ENCODE results near the gene ZNF205. TPM values are rescaled to one million over a fixed set of nuclear protein-coding genes. Genes with fewer than 3 reads are reported as not detected.

The ZNF205 gene
- total and polyA plus RNA-seq, 2 of the 8 experiments (the other 6 are each of a cell fraction or from before 2014, with no cell fraction given): 19.1 to 19.9 TPM

- Histone ChIP-seq H2BK20ac (ENCODE audit: low read length) (no peak overlapping the region), H4K20me1 (replicated peaks in 1 of 2; ENCODE audit: control insufficient read depth in 1 of 2, insufficient read depth in 2 of 2, low read length in 2 of 2) (peaks cover 10 to 29% of the 10 kb centered on the region in 2 experiments), H2AFZ (ENCODE audit: low read length) (no peak overlapping the region), H3K4ac (replicated peaks; ENCODE audit: insufficient read length, low read depth, low read length) (no peak overlapping the region), H3K14ac (ENCODE audit: insufficient read length) (no peak overlapping the region), H3K27me3 (replicated peaks in 1 of 4; ENCODE audit: control insufficient read depth in 3 of 4, extremely low read depth in 1 of 4, insufficient read depth in 3 of 4, low read length in 3 of 4) (no peaks in the 10 kb centered on the region), H2BK12ac (ENCODE audit: low read depth, low read length) (no peak overlapping the region), H3K4me3 (ENCODE audit: extremely low read depth in 1 of 4, insufficient read depth in 2 of 4, low read depth in 3 of 4, low read length in 4 of 4) (no peak overlapping the region), H3K23me2 (ENCODE audit: low read depth, low read length) (peaks cover 8% of the 10 kb centered on the region), H2BK5ac (ENCODE audit: low read depth, low read length) (no peak overlapping the region), H2BK120ac (replicated peaks; ENCODE audit: low read depth, low read length) (no peak overlapping the region), H3K56ac (replicated peaks; ENCODE audit: insufficient read length, low read depth, low read length) (no peak overlapping the region), H3K9me3 (ENCODE audit: insufficient read depth in 2 of 2, low read depth in 1 of 2, low read length in 1 of 2) (no peaks in the 10 kb centered on the region), H3K79me2 (ENCODE audit: control insufficient read depth in 1 of 2, insufficient read depth in 2 of 2, low read length in 2 of 2) (peaks cover 10 to 58% of the 10 kb centered on the region in 2 experiments; a peak in 3 of 4 replicates), H3K36me3 (ENCODE audit: control insufficient read depth in 2 of 4, insufficient read depth in 4 of 4, low read length in 3 of 4) (peaks cover 28 to 55% (median 39%) of the 10 kb centered on the region in 4 experiments), H3K18ac (ENCODE audit: extremely low read depth, low read length) (no peak overlapping the region), H4K91ac (replicated peaks; ENCODE audit: insufficient read length, low read length) (no peak overlapping the region), H3K9ac (replicated peaks in 1 of 4; ENCODE audit: extremely low read depth in 1 of 4, low read depth in 3 of 4, low read length in 3 of 4) (no peak overlapping the region), H3K4me1 (replicated peaks in 1 of 4; ENCODE audit: control insufficient read depth in 3 of 4, insufficient read depth in 4 of 4, low read length in 3 of 4) (peaks cover 5 to 17% (median 11%) of the 10 kb centered on the region in 4 experiments), H3K4me2 (ENCODE audit: insufficient read depth in 1 of 2, low read depth in 2 of 2, low read length in 2 of 2) (no peak overlapping the region), H4K5ac (ENCODE audit: insufficient read length, low read depth, low read length) (no peak overlapping the region), H2BK15ac (ENCODE audit: low read length) (no peak overlapping the region), H4K8ac (ENCODE audit: extremely low read depth, insufficient read depth, low read length) (no peak overlapping the region), H3K23ac (ENCODE audit: insufficient read length) (no peak overlapping the region), H3K79me1 (ENCODE audit: low read depth, low read length) (peaks cover 7% of the 10 kb centered on the region), H2AK5ac (ENCODE audit: low read depth, low read length) (no peak overlapping the region), H3K27ac (ENCODE audit: low read depth, low read length) (no peak overlapping the region; the same call in 1 of the 2 replicates)
- FAIRE-seq (no peak), DNase-seq (ENCODE audit: low read depth in 1 of 2, low spot score in 2 of 2) (no peak)
- 88% methylated on average over 20 of the region's 20 CpGs; no CpG with 5 or more reads in 1 of the 2 experiments for WGBS, 2 experiments (ENCODE audit: extremely low coverage in 1 of 2, insufficient coverage in 1 of 2, insufficient read length in 1 of 2, insufficient replicate concordance in 2 of 2, low coverage in 1 of 2, low lambda C conversion rate in 2 of 2, missing lambda C conversion rate in 1 of 2)
- ChIA-PET CTCF (ENCODE audit: partially characterized antibody) (interaction anchor here (0.8 to 36.8 kb wide), 9 partner anchors 10 to 74 kb away, joined by 3 to 619 read pairs (median 5); partner anchors contain the start of genes CLDN6, ZNF205 and ZNF213), POLR2A (ENCODE audit: partially characterized antibody) (interaction anchor here (0.8 to 8.3 kb wide), 12 partner anchors 14 to 80 kb away, joined by 3 to 86 read pairs (median 4); partner anchors contain the start of gene ZNF205)
- no peak for TF ChIP-seq BCL11A (IDR thresholded peaks at IDR 0.05; ENCODE audit: low read depth in 2 of 2, low read length in 2 of 2)
- TF ChIP-seq GABPA (IDR thresholded peaks at IDR 0.05; ENCODE audit: borderline replicate concordance, insufficient read depth, low read length): no peak
Measured at GRCh38 chr16:3092501-3092941, 19.9 kb upstream of the ZNF205 start.

Data from H1 (cell line).